ENCODE data around the gene TIMP3.

Gene TIMP3

DNA sequence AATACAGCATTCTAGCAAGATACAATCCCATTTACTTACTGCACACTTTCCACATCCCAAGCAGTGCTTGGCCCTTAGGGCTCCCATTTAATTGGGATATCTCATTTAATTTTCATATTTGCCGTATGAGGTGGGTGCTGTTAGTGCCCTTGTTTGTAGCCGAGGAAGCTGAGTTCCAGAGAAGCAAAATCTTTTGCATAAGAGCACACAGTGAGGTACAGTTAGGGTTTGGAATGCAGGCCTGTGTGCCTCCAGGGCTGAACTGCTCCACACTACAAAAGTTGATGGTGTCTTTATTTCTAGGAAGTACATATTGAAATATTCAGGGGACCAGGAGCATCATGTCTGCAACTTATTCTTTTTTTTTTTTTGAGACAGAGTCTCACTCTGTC lies 15.5 kb upstream of the TIMP3 start:
- no peak for DNase-seq (ENCODE audit: low read depth)

DNA sequence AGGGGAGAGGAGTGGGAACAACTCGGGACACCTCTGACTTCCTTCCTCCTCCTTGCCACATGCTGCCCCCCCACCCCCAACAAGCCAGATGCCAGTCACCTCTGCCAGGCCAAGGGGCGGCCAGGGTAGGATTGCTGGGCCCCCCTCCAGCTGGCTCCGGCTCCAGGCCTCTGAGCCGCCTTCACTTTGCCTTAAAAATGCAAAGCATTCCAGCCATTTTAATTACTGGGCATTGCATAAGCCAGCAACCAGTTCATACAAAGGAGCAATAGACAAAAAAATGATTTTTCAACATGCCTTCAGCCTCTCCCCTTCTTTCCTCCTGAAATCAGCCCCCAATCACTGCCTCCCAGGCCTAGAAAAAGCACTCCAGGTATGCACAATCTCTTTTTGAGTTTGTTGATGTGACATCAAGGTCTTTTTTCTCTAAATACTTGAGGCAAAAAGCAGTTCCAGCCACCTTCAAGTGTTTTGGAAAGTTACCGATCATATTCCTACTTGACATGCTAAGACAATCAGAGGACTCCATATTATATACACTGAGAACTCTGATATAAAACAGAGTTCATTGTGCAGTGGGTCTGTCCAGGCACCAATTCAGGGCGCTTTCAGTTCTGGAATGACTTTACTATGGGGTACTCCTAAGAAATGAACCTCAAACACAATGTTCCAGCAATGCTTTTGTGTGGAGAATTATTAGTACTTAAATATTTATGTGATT lies 12.4 kb upstream of the TIMP3 start:
- no peak for DNase-seq (ENCODE audit: low read depth)

GRCh38 chr22:32789797-32790620 lies 11.5 kb upstream of the TIMP3 start:
- DNase-seq (ENCODE audit: low read depth): no peak

GRCh38 chr22:32791056-32791455 lies 10.4 kb upstream of the TIMP3 start:
- DNase-seq (ENCODE audit: low read depth): no peak

DNA sequence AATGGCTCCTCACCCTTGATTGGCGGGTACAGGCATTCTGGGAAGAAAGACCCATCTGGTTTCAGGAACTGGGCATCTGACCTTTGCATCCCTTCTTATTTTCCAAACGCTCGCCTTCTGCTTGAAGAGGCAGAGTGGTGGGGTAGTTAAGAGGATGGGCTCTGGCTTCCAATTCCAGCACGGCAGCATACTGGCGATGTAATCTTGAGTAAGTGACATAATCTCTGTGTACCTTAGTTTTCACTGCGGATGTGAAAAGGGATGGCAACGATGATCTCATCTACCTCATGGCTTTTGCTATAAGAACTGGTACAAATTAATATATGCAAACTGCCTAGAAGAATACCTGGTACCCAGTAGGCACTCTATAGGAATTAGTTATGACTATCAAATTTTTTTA lies 10.0 kb upstream of the TIMP3 start:
- DNase-seq (ENCODE audit: low read depth): no peak

DNA sequence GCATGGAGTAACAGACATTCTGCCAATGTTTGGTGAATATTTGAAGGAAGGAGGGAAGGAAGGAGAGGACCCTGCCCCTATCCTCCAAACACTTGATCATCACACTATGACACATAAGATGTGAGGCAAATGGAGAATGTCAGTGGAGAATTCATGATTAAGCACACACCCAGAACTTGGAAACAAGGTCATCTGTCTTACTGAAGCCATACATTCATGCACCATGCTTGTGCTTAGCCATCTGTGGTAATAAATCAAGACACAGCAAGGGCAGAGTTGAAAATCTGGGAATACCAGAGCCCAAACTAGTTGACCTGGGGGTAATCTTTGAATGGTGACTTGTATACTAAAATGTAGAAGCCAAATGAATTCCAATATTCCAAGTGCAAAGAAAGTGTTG lies 7.9 kb upstream of the TIMP3 start:
- DNase-seq (ENCODE audit: low read depth): no peak

- DNase-seq (ENCODE audit: low read depth): no peak
These were observed 6.9 kb upstream of the TIMP3 start for GRCh38 chr22:32794449-32795213.

DNA sequence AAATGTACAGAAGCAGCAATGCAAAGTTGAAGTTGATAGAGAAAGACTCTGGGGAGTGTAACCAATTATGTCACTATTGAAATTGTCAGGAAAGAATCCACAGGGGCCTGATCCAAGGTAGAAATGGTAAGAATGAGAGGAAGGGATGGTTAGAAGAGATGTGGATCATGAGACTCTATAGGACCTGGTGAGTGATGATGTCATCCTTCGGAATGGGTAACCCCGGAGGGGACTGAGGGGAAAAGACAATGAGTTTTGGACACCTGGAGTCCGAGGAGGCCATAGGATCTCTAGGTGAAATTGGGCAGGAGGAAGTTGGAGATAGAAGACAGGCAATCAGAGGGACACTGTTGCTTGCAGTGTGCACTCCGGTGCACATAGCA lies 6.3 kb upstream of the TIMP3 start:
- DNase-seq (ENCODE audit: low read depth): no peak

GRCh38 chr22:32796865-32797573 lies 4.5 kb upstream of the TIMP3 start:
- peak; percentile 30 for DNase-seq (ENCODE audit: low read depth)

- no peak for DNase-seq (ENCODE audit: low read depth)
These were observed 2.0 kb upstream of the TIMP3 start for GRCh38 chr22:32799496-32799895.

DNA sequence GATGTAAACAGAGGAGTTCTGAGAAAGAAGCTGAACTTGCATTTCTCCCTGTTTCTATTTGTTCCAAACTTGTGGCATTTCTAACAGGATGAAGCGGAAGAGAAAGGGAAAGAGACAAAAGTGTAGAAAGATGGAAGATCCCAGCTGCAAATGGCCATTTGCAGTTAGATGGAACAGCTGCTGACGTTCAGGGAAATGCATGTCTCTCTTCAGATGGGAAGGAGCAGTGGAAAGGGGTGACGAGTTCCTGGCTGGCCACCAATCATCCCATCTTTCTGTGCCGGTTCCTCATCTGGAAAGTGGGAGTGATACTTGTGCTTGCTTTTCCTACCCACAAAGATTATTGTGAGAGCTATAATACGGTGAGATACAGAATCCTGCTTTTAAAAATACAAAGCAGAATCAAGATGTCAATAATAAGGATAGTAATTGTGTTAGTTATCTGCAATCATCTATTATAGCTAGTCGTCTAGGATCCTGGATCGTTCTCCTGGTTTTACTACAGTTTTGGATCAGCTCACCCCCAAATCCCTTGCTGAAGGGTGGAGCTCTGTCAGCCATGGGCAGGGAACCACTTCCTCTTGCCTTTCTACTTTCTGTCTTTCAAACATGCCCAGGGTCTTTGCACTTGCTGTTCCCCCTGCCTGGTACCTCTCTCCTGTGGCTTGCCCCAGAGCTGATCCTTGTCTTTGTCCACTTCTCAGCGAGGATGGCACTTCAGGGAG lies 1.2 kb upstream of the TIMP3 start:
- no peak for DNase-seq (ENCODE audit: low read depth)

DNA sequence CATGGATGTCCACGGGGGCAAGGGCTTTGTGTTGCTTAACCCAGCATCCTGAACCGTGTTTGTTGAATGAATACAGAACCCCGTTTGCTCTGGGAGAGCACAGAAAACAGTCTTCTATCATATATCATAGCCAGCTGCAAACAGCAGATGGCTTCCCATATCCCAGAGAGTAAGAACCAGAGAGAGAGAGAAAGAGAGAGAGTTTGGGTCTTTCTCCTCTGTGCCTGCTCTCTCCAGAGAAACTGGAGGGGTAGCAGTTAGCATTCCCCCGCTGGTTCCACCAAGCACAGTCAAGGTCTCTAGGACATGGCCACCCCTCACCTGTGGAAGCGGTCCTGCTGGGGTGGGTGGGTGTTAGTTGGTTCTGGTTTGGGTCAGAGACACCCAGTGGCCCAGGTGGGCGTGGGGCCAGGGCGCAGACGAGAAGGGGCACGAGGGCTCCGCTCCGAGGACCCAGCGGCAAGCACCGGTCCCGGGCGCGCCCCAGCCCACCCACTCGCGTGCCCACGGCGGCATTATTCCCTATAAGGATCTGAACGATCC lies 440 bp upstream of the TIMP3 start:
- no peak for DNase-seq (ENCODE audit: low read depth)

DNA sequence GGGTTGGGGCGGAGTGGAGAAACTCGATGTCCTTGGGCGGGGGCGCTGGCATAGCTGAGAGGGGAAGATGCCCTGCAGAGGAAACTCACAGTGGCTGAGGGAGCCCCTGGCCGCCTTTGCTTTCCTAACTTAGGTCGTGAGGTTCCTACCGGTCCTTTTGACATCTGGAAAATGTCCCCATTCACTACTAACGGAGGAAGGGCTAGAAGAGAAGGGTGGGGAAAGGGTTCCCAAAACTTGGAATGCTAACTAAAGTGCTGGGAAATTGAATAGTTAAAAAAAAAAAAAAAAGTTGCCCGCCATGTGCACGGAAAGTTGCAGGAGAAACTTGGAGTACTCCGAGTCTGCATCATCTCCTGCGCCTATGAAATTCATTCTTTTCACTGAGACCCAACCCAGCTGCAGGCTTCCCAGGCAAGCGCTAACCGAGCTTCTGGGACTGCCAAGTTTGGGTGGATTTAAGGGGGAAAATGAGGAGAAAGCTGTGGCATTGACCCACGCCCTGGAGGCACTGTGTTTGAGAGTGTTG lies 796 bp downstream of the TIMP3 start:
- DNase-seq (ENCODE audit: low read depth): no peak

DNA sequence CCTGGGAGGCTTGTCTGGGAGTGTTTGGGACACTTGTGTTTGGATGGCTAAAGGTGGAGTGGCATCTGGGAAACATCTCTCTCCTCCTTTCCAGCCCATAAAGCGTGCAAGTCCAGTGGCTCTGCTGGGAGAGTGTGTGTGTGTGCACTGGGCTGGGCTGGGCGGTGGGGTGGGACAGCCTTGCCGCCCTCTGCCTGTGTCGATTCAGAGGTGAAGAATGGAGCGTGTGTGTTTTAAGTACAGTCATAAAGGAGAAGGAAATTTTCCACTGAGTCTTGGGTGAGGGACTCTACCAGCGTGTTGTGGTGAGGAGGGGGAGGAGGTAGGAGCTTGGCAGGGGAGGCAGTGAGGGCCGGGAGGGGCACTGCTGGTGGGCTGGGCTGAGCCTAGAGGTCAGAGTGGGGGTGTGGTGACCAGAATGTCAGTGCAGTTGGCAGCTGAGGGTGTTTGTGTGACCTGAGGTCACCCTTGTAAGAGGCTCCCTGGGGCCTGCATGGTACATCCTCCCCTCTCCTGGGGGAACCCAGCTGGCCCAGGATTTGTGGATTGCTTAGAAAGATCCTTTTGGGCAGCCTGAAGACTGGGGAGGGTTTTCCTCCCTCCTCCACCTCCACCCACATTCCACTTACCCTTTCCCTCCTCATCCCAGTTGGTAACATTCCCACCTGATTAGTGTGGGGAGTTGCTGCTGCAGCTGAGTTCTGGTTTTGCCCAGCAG lies 1.7 kb downstream of the TIMP3 start:
- no peak for DNase-seq (ENCODE audit: low read depth)

DNA sequence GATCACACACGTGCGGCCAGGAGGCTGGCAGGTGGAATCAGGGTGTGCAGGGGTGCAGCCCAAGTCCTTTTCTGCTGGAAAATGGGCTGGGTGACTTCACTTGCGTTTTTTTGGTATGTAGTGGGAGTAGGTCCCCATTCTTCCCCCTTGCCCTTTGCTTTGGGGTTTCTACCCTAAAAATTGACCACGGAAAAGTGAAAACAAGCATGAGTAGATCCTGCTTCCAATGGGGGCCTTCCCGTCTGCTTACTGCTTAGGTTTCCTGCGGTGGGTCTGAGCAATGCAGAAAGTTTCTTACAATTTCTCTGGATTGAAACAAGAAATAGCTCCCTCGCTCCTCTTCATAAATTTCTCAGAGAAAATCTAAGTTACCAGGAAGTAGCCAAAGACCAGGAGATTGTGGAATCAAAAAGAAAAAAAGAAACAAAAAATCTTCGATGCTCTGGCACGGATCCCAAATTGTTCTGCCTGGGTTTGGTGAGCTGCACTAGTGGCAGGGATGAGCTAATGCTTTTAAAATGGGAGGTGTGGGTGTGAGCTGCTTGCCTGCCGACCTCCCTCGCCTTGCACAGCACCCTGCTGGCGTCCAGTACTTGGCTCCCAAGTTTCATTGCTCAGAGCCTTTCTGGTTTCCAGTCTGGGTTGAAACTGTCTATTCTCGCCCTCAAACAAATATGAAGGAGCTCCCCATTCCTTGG lies 2.4 kb downstream of the TIMP3 start:
- no peak for DNase-seq (ENCODE audit: low read depth)

DNA sequence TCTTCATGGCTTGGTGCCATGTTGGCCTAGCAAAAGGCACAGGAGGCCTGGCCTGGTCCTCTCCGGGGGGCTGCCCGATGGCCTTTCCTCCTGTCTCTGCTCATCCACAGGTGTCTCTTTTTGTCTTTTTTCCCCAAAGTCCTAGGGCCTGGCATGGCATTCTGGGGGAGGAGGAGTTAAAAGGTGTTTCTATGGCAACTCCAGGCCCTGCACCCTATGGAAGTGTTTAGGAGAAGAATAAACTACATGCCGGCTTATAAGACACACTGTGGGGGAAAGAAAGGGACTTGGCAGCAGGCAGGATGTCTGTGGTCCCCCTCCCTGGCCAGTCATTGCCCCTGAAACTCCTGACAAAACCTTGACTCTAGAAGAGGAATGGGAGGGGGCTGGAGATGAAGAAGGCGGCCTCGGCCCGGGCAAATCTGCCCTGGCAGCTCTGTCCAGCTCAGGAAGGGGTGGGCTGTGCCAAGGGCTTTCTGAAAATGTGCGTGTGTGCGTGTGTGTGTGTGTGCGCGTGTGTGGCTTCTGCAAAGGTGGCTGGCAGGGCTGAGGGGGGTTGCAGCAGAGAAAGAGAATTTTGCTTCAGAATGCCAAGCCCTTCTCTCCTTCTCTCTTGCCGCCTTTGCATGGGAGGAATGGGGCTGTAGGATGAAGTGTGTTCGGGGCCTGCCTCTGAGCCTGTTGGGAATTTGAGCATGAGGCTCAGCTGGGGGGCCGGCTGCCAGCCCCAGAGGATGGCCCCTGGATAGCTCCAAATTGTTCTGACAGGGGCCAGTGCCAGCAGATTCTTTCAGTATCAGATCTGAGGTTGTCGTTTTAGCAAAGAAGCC lies 3.2 kb downstream of the TIMP3 start:
- no peak for DNase-seq (ENCODE audit: low read depth)

DNA sequence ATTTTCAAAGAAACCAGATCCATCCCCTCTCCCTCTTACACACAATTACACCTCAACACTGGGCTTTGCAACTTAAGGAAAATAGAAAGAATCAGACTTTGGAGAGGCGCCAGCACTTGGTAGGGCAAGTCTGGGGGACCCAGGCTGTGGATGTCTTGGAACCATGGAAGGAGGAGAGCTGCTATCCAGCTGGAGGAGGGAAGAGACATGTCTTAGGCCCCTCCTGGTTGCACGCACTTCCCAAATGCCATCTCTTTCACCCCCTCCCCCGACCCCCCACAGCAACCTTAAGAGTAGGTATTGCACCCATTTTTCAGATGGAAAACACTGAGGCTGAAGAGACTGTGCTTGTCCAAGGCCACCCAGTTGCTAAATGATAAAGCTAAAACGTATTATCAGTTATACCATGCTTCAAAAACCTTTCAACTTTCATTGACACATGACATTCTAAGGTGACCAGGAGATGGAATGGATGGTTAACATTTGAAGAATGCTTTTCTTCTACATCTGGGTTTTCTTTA lies 3.9 kb downstream of the TIMP3 start:
- no peak for DNase-seq (ENCODE audit: low read depth)

GRCh38 chr22:32806296-32806695 lies 4.8 kb downstream of the TIMP3 start:
- DNase-seq (ENCODE audit: low read depth): no peak

DNA sequence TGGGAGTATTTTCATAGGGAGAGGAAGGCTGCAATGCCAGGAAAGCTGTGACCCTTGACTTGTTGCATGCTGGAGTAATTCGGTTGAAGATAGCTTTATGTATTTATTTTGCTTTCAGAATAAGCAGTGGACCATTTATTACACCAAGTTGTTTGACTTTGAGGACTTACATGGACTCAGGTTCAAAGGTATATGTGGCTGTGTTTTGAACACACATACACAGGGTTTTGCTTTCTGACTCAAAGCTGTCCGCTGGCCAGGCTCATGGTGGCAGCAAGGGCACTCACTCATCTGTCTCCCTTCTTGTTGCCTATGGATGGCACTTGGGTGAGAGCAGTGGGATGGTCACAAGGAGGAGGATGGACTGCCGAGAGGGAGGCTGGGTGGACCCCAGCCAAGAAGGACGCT lies 6.5 kb downstream of the TIMP3 start:
- DNase-seq (ENCODE audit: low read depth): no peak

All from stimulated activated CD8-positive, alpha-beta memory T cell treated with anti-CD3 and anti-CD28 coated beads, Interleukin-12 subunit alpha, Interleukin-12 subunit beta, amount 100 ng/mL, for 1 hour (primary cell).